ENCODE results near the gene LRRC17. TPM values are rescaled to one million over a fixed set of nuclear protein-coding genes. Genes with fewer than 3 reads are reported as not detected.

Gene LRRC17
- total RNA-seq, 1 donor from 2014 or later = 0.92 TPM

- Mint-ChIP-seq H3K4me3 (ENCODE audit: unreplicated experiment) (no peak overlapping the region), H3K4me1 (ENCODE audit: unreplicated experiment) (no peaks in the 10 kb centered on the region), H3K27ac (ENCODE audit: unreplicated experiment) (no peak overlapping the region), H3K27me3 (ENCODE audit: unreplicated experiment) (no peaks in the 10 kb centered on the region), H3K36me3 (ENCODE audit: low read depth, unreplicated experiment) (no peaks in the 10 kb centered on the region), H3K9me3 (ENCODE audit: unreplicated experiment) (no peaks in the 10 kb centered on the region)
- no peak for DNase-seq (ENCODE audit: low spot score)
- no peak for TF ChIP-seq CTCF (IDR thresholded peaks at IDR 0.05; ENCODE audit: unreplicated experiment)
Measured at GRCh38 chr7:102978284-102978683, 65.5 kb downstream of the LRRC17 start.

- no peak overlapping the region for H3K4me3 Mint-ChIP-seq (ENCODE audit: unreplicated experiment)
- no peak overlapping the region for H3K27ac Mint-ChIP-seq (ENCODE audit: unreplicated experiment)
- H3K36me3 Mint-ChIP-seq (ENCODE audit: low read depth, unreplicated experiment) = no peaks in the 10 kb centered on the region
- no peak for TF ChIP-seq CTCF (IDR thresholded peaks at IDR 0.05; ENCODE audit: unreplicated experiment)
- no peaks in the 10 kb centered on the region for H3K4me1 Mint-ChIP-seq (ENCODE audit: unreplicated experiment)
- no peak for DNase-seq (ENCODE audit: low spot score)
- H3K27me3 Mint-ChIP-seq (ENCODE audit: unreplicated experiment) = no peaks in the 10 kb centered on the region
- H3K9me3 Mint-ChIP-seq (ENCODE audit: unreplicated experiment) = no peaks in the 10 kb centered on the region
Measured at GRCh38 chr7:102979670-102980069, 66.9 kb downstream of the LRRC17 start.

- TF ChIP-seq CTCF (IDR thresholded peaks at IDR 0.05; ENCODE audit: unreplicated experiment) = no peak
- no peaks in the 10 kb centered on the region for H3K9me3 Mint-ChIP-seq (ENCODE audit: unreplicated experiment)
- no peak for DNase-seq (ENCODE audit: low spot score)
- H3K27ac Mint-ChIP-seq (ENCODE audit: unreplicated experiment) = no peak overlapping the region
- no peaks in the 10 kb centered on the region for H3K27me3 Mint-ChIP-seq (ENCODE audit: unreplicated experiment)
- H3K4me3 Mint-ChIP-seq (ENCODE audit: unreplicated experiment) = no peak overlapping the region
- H3K36me3 Mint-ChIP-seq (ENCODE audit: low read depth, unreplicated experiment) = no peaks in the 10 kb centered on the region
- no peaks in the 10 kb centered on the region for H3K4me1 Mint-ChIP-seq (ENCODE audit: unreplicated experiment)
Measured at GRCh38 chr7:102981451-102981850, 68.7 kb downstream of the LRRC17 start.

GRCh38 chr7:102982235-102982634, 69.4 kb downstream of the LRRC17 start:
- DNase-seq (ENCODE audit: low spot score) = no peak
- H3K4me3 Mint-ChIP-seq (ENCODE audit: unreplicated experiment) = no peak overlapping the region
- H3K9me3 Mint-ChIP-seq (ENCODE audit: unreplicated experiment) = no peaks in the 10 kb centered on the region
- H3K36me3 Mint-ChIP-seq (ENCODE audit: low read depth, unreplicated experiment) = no peaks in the 10 kb centered on the region
- no peak for TF ChIP-seq CTCF (IDR thresholded peaks at IDR 0.05; ENCODE audit: unreplicated experiment)
- H3K27me3 Mint-ChIP-seq (ENCODE audit: unreplicated experiment) = no peaks in the 10 kb centered on the region
- H3K27ac Mint-ChIP-seq (ENCODE audit: unreplicated experiment) = no peak overlapping the region
- H3K4me1 Mint-ChIP-seq (ENCODE audit: unreplicated experiment) = no peaks in the 10 kb centered on the region

GRCh38 chr7:102983602-102984001, 70.8 kb downstream of the LRRC17 start:
- Mint-ChIP-seq H3K27me3 (ENCODE audit: unreplicated experiment) (no peaks in the 10 kb centered on the region), H3K4me3 (ENCODE audit: unreplicated experiment) (no peak overlapping the region), H3K9me3 (ENCODE audit: unreplicated experiment) (no peaks in the 10 kb centered on the region), H3K27ac (ENCODE audit: unreplicated experiment) (no peak overlapping the region), H3K4me1 (ENCODE audit: unreplicated experiment) (no peaks in the 10 kb centered on the region), H3K36me3 (ENCODE audit: low read depth, unreplicated experiment) (no peaks in the 10 kb centered on the region)
- no peak for DNase-seq (ENCODE audit: low spot score)
- TF ChIP-seq CTCF (IDR thresholded peaks at IDR 0.05; ENCODE audit: unreplicated experiment) = no peak
